K562 (cell line): Measurements from ENCODE around the gene THRSP. TPM values are rescaled to one million over a fixed set of nuclear protein-coding genes. Genes with fewer than 3 reads are reported as not detected.
A peak's percentile ranks its signal among the peaks of the same experiment; 100 is the strongest.

Experiments used
- CEBPZ ChIP-seq: fragments of 150-350 bp; IDR thresholded peaks from 2 replicates; pipeline ENCODE4 v1.6.1; 2014; ENCODE audit warnings: low read depth, mild to moderate bottlenecking, low read length, borderline replicate concordance
- ELF2 ChIP-seq: fragments of 250-450 bp; sonication (Bioruptor Pico); IDR thresholded peaks from 2 replicates; pipeline ENCODE4 v1.5.0; 2021; ENCODE audit warnings: mild to moderate bottlenecking
- FOXJ2 ChIP-seq: fragments of 200-800 bp; sonication (Bioruptor generic); IDR thresholded peaks from 2 replicates; pipeline ENCODE4 v1.6.1; 2016; ENCODE audit warnings: missing genetic modification characterization, missing compliant biosample characterization
- HSF4 ChIP-seq: fragments of 250-450 bp; sonication (Bioruptor Pico); IDR thresholded peaks from 2 replicates; pipeline ENCODE4 v2.1.2; 2022; ENCODE audit warnings: mild to moderate bottlenecking, moderate library complexity, borderline replicate concordance
- NONO ChIP-seq, 2 experiments: fragments of 200-400 bp in 1 of 2; fragments of 450-650 bp in 1 of 2; formaldehyde crosslinking in 1 of 2; IDR thresholded peaks; 2 replicates each; pipeline ENCODE4 v1.6.1; 2017; ENCODE audit warnings: low read depth in 2 of 2, mild to moderate bottlenecking in 2 of 2, moderate library complexity in 2 of 2, low read length in 1 of 2
- RAD21 ChIP-seq, 2 experiments: fragments of 250-450 bp in 1 of 2; fragments of 450-650 bp in 1 of 2; sonication (Bioruptor Pico) in 1 of 2; formaldehyde crosslinking in 1 of 2; IDR thresholded peaks in 1 of 2; conservative IDR thresholded peaks in 1 of 2; 2 replicates each; pipeline versions ENCODE4 v1.4.0 to v1.8.0; 2020 to 2022; ENCODE audit warnings: mild to moderate bottlenecking in 2 of 2, moderate library complexity in 1 of 2
- TSHZ1 ChIP-seq: fragments of 250-450 bp; sonication (Bioruptor Pico); IDR thresholded peaks from 2 replicates; pipeline ENCODE4 v1.4.0; 2020; ENCODE audit warnings: mild to moderate bottlenecking, moderate library complexity
- ZBTB8A ChIP-seq: fragments of 450-650 bp; IDR thresholded peaks from 2 replicates; pipeline ENCODE4 v1.6.1; 2018; ENCODE audit warnings: mild to moderate bottlenecking, moderate library complexity; ENCODE audit not compliant: partially characterized antibody
- ZFPM2 ChIP-seq: fragments of 250-450 bp; sonication (Bioruptor Pico); IDR thresholded peaks from 2 replicates; pipeline ENCODE4 v1.5.1; 2022; ENCODE audit warnings: mild to moderate bottlenecking
- polyA plus RNA-seq, 8 experiments: library from polyadenylated mRNA; depleted of rRNA in 4 of 8; stranded (reverse) in 5 of 8; unstranded in 3 of 8; fragments of >200 nt; fragmentation: Nextera tagmentation in 2 of 8; fragmentation: Illumina TruSeq in 1 of 8; extraction: Ambion mirVana in 2 of 8; extraction: Trizol in 1 of 8; gene quantifications; 2 replicates each; pipeline versions ENCODE4 v1.2.1 to v1.2.3, GENCODE V29; 2011 to 2014; ENCODE audit warnings: inconsistent platforms in 1 of 8, missing spikeins in 1 of 8
- total RNA-seq, 7 experiments: library from RNA; depleted of rRNA in 6 of 7; stranded (reverse); fragments of >200 nt in 6 of 7; fragmentation: Illumina TruSeq in 2 of 7; extraction: Trizol in 2 of 7; gene quantifications; 2 replicates each; pipeline versions ENCODE4 v1.2.1 to v1.2.3, GENCODE V29; 2011 to 2021; ENCODE audit warnings: low replicate concordance in 1 of 7
- TF ChIP-seq, protein P1 (sequence below): fragments of 250-450 bp; sonication (Bioruptor Pico); IDR thresholded peaks from 2 replicates; pipeline ENCODE4 v1.5.0; 2022; ENCODE audit warnings: mild to moderate bottlenecking
- TF ChIP-seq, protein P2 (sequence below): fragments of 250-450 bp; sonication (Bioruptor Pico); IDR thresholded peaks from 2 replicates; pipeline ENCODE4 v1.8.0; 2021; ENCODE audit warnings: borderline replicate concordance, mild to moderate bottlenecking, moderate library complexity; ENCODE audit not compliant: poor library complexity, severe bottlenecking
- TF ChIP-seq, protein P3 (sequence below): sonication (generic); formaldehyde crosslinking; IDR thresholded peaks from 2 replicates; pipeline ENCODE4 v1.8.0; 2022; ENCODE audit warnings: missing genetic modification reagents, mild to moderate bottlenecking, borderline replicate concordance

Gene THRSP
- total and polyA plus RNA-seq, 9 of the 15 experiments (the other 6 are each of a cell fraction or from before 2014, with no cell fraction given): 0.23 to 0.56 (median 0.31) TPM; not detected in 2

- TF ChIP-seq, protein P1, sequence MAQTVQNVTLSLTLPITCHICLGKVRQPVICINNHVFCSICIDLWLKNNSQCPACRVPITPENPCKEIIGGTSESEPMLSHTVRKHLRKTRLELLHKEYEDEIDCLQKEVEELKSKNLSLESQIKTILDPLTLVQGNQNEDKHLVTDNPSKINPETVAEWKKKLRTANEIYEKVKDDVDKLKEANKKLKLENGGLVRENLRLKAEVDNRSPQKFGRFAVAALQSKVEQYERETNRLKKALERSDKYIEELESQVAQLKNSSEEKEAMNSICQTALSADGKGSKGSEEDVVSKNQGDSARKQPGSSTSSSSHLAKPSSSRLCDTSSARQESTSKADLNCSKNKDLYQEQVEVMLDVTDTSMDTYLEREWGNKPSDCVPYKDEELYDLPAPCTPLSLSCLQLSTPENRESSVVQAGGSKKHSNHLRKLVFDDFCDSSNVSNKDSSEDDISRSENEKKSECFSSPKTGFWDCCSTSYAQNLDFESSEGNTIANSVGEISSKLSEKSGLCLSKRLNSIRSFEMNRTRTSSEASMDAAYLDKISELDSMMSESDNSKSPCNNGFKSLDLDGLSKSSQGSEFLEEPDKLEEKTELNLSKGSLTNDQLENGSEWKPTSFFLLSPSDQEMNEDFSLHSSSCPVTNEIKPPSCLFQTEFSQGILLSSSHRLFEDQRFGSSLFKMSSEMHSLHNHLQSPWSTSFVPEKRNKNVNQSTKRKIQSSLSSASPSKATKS (CRISPR knock-in tag): no peak
- TF ChIP-seq, protein P2, sequence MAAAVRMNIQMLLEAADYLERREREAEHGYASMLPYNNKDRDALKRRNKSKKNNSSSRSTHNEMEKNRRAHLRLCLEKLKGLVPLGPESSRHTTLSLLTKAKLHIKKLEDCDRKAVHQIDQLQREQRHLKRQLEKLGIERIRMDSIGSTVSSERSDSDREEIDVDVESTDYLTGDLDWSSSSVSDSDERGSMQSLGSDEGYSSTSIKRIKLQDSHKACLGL: no peak
- TF ChIP-seq, protein P3, sequence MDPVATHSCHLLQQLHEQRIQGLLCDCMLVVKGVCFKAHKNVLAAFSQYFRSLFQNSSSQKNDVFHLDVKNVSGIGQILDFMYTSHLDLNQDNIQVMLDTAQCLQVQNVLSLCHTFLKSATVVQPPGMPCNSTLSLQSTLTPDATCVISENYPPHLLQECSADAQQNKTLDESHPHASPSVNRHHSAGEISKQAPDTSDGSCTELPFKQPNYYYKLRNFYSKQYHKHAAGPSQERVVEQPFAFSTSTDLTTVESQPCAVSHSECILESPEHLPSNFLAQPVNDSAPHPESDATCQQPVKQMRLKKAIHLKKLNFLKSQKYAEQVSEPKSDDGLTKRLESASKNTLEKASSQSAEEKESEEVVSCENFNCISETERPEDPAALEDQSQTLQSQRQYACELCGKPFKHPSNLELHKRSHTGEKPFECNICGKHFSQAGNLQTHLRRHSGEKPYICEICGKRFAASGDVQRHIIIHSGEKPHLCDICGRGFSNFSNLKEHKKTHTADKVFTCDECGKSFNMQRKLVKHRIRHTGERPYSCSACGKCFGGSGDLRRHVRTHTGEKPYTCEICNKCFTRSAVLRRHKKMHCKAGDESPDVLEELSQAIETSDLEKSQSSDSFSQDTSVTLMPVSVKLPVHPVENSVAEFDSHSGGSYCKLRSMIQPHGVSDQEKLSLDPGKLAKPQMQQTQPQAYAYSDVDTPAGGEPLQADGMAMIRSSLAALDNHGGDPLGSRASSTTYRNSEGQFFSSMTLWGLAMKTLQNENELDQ (CRISPR knock-in tag): no peak
- TF ChIP-seq ZFPM2 (CRISPR knock-in tag) (no peak), ZBTB8A (no peak), CEBPZ (no peak), HSF4 (CRISPR knock-in tag) (no peak), TSHZ1 (CRISPR knock-in tag) (peak; percentile 61; the same call in 1 of the 2 replicates), ELF2 (CRISPR knock-in tag) (no peak), FOXJ2 (tag) (peak; percentile 25; the same call in 1 of the 2 replicates), RAD21 (CRISPR knock-in tag; conservative IDR thresholded peaks at IDR 0.05 in 1 of 2, IDR thresholded peaks at IDR 0.05 in 1 of 2) (no peak), NONO (IDR thresholded peaks at IDR 0.05; ENCODE audit: low read depth in 2 of 2, low read length in 1 of 2) (no peak)
These were observed 12.5 kb upstream of the THRSP start (continued) for GRCh38 chr11:78050964-78051831.
